RPMI7951 (cell line): ENCODE results near the gene CDH13. TPM values are rescaled to one million over a fixed set of nuclear protein-coding genes. Genes with fewer than 3 reads are reported as not detected.

ENCODE experiments used
- DNase-seq: peaks from one replicate; pipeline ENCODE4 v3.0.0-alpha.2; 2012; ENCODE audit warnings: low read depth
- total RNA-seq: library from RNA; depleted of rRNA; stranded (reverse); fragments of >200 nt; shearing (Covaris generic); gene quantifications from 2 replicates; pipeline ENCODE4 v1.2.3, GENCODE V29; 2014

The CDH13 gene
- total RNA-seq, 1 experiment from 2014 or later, result 65.6 TPM

- DNase-seq, result no peak
Observed at GRCh38 chr16:83737729-83738354, 1111.1 kb downstream of the CDH13 start.

GRCh38 chr16:83738923-83739503 is 1112.2 kb downstream of the CDH13 start:
- DNase-seq, result peak; percentile 56

GRCh38 chr16:83742124-83742899 is 1115.5 kb downstream of the CDH13 start:
- no peak for DNase-seq

GRCh38 chr16:83743241-83743640 is 1116.5 kb downstream of the CDH13 start:
- DNase-seq, result no peak

GRCh38 chr16:83743720-83744119 is 1117.0 kb downstream of the CDH13 start:
- no peak for DNase-seq

- peak; percentile 94 for DNase-seq
Observed at GRCh38 chr16:83744441-83744981, 1117.7 kb downstream of the CDH13 start.

GRCh38 chr16:83746611-83747010 is 1119.8 kb downstream of the CDH13 start:
- DNase-seq, result no peak

GRCh38 chr16:83747936-83748335 is 1121.2 kb downstream of the CDH13 start:
- DNase-seq, result no peak

- no peak for DNase-seq
Observed at GRCh38 chr16:83755391-83755790, 1128.6 kb downstream of the CDH13 start.

- no peak for DNase-seq
Observed at GRCh38 chr16:83762141-83762991, 1135.6 kb downstream of the CDH13 start.

GRCh38 chr16:83762992-83763358 is 1136.2 kb downstream of the CDH13 start:
- DNase-seq, result no peak

- no peak for DNase-seq
Observed at GRCh38 chr16:83768986-83769385, 1142.2 kb downstream of the CDH13 start.

- DNase-seq, result no peak
Observed at GRCh38 chr16:83769397-83770008, 1142.7 kb downstream of the CDH13 start.

- peak; percentile 21 for DNase-seq
Observed at GRCh38 chr16:83771306-83771942, 1144.7 kb downstream of the CDH13 start.

GRCh38 chr16:83772806-83773205 is 1146.0 kb downstream of the CDH13 start:
- no peak for DNase-seq

- DNase-seq, result no peak
Observed at GRCh38 chr16:83774066-83774465, 1147.3 kb downstream of the CDH13 start.

GRCh38 chr16:83776944-83777343 is 1150.2 kb downstream of the CDH13 start:
- no peak for DNase-seq

- DNase-seq, result peak; percentile 95
Observed at GRCh38 chr16:83779886-83780285, 1153.1 kb downstream of the CDH13 start.

GRCh38 chr16:83785455-83785854 is 1158.7 kb downstream of the CDH13 start:
- no peak for DNase-seq

- DNase-seq, result no peak
Observed at GRCh38 chr16:83789642-83790401, 1163.1 kb downstream of the CDH13 start.
